GM18520 (cell line): ENCODE data around the gene SYVN1.
A peak's percentile ranks its signal among the peaks of the same experiment; 100 is the strongest.
"Not testable (repeated sequence)": the region's sequence is repeated elsewhere in the genome, so short reads cannot be mapped to it uniquely, and the experiment has no call there.

Experiments
- ATAC-seq: cut with Tn5 transposase; IDR thresholded peaks from one replicate; pipeline ENCODE4 v1.9.1; 2021; ENCODE audit not compliant: unreplicated experiment

Gene SYVN1

DNA sequence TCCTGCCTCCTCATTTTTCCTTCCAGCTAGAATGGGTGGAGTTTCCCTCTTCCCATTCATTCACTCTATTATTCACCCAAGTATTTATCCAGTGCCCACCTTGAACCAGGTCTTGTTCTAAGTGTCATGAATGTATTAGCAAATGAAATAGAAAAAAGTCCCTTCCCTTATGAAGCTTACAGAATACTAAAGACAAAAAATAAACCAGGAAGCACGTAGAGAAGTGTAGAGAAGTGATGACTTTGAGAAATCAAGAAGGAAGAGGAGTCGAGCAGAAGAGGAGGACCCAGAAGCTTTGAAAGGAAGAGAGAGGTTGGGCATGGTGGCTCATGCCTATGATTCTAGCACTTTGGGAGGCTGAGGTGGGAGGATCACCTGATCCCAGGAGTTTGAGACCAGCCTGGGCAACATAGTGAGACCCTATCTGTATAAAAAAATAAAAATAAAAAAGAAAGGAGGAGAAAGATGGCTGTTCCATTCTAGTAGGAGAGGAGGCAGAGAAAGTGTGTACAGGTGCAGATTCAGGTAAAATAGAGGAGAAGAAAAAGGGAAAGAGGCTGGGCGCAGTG, 17.1 kb upstream of the SYVN1 start:
- ATAC-seq = no peak

DNA sequence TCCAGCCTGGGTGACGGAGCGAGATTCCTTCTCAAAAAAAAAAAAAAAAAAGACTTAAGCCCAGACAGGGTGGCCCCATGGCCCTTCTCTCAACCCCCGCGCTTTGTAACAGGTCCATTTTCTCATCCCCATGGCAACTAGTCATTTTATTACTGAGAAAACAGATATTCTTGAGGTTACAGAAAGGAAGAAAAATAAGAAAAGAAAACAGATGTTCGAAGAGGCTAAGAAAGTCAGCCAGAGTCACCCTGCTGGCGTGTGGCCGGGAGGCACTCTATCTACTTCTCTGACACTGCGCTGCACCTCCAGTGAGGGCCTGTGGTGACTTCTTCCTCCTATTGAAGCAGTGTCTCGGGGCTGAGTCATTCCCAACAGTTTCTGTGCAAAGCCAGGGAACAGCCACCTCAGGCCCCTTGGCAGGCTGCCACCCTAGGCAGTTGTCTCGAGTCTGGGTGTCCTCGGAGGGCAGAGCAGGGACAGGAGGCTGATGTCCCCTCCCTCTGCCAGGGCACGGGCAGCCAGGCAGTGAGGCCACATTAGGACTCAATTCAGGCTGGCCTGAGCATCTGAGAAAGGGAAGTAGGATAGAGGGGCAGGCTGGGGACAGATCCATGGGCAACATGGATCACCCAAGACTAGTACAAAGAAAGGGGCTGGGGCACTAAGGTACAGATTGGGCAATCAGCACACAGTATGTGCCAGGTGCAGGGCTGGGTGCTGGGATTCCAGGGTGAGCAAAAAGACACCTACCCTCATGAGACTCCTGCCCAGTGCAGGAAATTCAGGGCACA, 16.4 kb upstream of the SYVN1 start:
- no peak for ATAC-seq

DNA sequence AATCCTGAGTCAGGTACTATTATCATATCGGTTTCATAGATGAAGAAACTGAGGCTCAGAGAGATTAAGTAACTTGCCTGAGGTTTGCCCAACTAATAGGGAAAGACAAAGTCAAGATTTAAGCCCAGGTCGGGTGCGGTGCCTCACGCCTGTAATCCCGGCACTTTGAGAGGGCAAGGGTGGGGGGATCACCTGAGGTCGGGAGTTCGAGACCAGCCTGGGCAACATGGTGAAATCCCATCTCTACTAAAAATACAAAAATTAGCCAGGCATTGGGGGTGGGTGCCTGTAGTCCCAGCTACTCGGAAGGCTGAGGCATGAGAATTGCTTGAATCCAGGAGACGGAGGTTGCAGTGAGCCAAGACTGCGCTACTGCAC, 15.8 kb upstream of the SYVN1 start:
- ATAC-seq = not testable (repeated sequence)

DNA sequence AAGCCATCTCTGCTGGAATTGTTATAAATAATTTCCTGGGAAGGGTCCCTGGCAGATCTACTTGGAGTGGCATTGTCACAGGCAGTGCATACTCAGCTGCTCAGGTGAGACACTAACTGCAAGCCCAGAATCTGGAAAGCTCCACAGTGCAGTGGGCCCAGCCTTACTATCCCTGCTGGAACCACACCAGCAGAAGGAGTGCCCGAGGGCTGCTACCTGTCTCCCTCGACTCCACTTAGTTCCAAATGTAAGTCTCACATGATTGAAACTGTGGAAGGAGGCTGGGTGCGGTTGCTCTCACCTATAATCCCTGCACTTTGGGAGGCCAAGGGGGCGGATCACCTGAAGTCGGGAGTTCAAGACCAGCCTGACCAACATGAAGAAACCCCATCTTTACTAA, 14.3 kb upstream of the SYVN1 start:
- ATAC-seq = no peak

DNA sequence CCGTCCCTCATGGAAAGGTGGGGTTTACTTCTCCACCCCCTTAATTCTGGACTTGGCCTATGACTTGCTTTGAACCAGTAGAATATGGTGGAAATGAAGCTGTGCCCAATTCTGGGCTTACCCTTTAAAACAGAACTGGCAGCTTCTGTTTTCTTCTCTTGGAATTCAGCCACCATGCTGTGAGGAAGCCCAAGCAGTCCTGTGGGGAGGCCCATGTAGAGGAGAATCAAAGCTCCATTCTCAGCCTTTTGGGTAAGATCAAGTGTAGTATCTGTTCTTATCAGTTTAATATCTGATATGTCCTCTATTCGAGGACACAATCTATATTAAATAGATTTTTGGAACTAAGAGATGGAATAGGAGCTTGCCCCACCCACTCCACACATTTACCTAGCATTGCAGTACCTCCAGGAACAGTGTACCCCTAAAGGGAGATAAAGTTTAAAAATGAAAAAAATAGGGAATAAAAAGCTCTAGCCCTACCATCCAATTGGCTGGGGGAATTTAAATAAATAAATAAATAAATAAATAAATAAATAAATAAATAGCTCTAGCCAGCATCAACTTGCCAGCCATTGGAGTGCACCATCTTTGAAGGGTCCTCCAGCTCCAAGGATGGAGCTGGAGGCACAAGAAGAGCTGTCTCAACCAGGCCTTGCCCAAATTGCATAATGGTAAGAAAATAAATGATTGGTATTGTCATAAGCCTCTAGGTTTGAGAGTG, 13.2 kb upstream of the SYVN1 start:
- no peak for ATAC-seq

DNA sequence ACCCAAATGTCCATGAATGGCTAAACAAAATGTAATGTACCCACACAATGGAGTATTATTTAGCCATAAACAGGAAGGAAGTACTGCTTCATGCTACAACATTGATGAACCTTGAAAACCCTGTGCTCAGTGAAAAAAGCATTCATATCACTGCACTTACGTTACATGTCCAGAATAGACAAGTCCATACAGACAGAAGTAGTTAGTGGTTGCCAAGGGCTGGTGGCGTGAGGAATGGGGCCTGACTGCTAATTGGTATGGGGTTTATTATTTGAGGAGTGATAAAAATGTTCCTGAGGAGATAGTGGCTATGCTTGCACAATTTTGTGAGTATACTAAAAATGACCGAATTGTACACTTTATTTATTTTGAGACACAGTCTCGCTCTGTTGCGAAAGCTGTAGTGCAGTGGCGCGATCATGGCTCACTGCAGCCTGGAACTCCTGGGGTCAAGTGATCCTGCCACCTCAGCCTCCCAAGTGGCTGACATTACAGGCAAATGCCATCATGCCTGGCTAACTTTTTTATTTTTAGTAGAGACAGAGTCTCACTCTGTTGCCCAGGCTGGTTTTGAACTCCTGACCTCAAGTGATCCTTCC, 7.7 kb upstream of the SYVN1 start:
- ATAC-seq = no peak

DNA sequence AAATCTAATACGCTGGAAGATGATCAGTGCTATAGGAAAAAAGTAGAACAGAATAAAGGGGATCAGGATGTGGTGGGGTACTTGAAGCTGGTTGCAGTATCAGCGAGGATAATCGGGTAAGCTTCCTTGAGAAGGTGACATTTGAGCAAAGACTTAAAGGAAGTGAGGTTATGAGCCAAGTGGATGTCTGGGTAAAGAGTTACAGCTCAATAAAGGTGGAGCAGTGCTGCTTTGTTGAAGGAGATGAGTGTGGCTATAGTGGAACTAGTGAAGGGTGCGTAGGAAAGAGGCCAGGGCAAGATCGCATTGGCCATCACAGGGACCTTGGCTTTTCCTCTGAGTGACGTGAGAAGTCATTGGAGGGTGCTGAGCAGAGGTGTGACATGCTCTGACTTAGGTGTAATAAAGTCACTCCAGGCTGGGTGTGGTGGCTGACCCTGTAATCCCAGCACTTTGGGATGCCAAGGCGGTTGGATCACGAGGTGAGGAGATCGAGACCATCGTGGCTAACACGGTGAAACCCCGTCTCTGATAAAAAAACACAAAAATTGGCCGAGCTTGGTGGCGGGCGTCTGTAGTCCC, 2.3 kb upstream of the SYVN1 start:
- no peak for ATAC-seq

DNA sequence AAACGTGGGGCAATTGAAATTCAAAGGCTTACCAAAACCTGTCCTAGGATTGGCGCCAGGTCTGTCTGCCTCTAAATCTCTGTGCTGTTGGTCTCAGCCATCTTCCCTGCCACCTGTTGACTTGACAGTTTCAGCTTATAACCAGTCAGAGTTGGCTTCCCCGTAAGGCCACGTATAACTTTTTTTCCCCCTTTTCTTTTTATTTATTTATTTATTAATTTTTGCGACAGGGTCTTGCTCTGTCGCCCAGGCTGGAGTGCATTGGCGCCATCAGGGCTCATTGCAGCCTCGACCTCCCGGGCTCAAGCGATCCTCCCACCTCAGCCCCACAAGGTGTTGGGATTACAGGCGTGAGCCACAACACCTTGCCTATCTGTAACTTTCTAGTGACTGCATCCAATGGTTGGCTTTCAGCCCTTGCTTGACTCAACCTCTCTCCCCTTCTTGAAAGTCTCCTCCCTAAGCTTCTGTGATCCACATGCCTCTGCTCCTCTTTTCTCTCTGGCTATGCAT, 1.4 kb upstream of the SYVN1 start:
- no peak for ATAC-seq

DNA sequence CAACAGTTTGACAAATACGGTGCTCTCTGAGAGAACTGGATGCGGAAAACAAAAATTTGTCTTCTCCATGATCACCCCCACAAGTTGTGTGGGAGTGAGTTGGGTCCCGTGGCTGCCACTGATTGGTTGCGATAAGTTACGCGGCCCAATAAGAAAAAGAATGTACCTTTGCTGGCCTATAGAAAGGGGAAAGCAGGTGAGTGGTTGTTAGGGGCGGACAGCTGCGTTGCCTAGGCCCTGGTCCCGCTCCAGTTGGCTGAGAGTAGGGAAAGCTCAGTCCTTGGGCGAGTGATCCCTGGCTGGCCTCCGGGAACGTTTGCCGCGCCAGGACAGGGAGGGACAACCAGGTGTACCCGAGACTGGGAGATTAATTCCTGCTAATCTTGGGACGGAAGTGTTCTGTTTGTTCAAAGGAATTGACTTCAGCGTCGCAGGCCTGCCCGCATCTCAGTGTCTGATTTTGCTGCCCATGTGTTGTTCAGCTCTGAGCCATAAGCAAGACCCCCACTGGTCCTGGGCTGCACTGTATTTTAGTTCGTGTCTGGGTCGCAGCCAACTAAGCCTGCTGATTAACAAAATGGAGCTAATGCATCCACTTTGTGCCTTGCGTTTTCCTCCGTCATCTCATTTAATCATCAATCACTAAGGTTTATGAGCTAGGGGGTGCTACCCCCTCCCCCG, 773 bp upstream of the SYVN1 start:
- peak; percentile 67 for ATAC-seq

DNA sequence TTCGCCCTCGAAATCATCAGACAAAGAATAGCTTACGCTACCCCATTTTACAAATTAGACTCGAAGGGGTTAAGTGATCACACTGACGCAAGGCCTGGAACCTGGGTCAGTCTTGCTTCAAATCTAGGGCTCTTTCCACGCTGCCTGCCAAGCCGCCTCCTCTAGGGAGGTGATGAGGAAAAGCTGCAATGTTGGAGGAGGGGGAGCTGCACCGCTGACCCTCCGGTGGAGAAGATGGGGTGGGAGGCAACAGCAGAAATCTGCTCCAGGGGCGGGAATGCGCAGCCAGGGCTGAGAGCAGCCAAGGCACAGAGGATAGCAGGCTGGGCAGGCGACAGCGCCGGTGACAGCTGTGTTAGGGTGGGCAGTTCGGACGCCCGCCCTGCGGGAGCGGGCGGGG, 595 bp downstream of the SYVN1 start:
- no peak for ATAC-seq

DNA sequence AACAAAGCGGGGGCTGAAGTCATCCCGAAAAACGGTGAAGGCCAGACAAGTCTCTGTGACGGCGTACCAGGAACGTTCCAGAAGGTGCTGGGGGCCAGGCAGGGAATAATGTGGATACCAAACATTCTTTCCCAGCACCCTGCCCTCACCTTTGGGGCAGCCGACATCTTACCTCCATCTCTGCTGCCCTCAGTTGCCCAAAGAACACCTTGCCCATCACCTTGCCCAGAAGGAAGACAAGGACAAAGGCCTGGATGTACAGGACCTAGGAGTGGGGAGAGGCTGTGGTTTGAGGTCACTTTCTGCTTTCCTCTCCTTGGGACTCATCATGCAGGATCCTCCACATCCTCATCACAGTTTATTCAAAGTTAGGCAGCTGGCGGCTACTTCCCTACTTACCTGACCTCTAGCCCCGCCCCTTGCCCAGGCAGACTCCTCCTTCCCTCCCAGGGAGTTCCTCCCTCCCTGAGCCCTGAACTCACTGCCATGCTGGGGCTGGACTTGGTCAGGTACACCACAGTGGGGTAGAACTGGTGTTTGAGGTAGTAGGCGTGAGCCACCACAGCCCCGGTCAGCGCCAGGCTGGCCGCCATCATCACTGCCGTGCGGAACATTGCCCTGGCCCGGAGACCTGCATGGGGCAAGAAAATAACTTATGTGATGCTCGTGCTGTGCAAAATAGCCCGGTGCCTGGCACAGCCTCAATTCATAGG, 1.2 kb downstream of the SYVN1 start:
- no peak for ATAC-seq

DNA sequence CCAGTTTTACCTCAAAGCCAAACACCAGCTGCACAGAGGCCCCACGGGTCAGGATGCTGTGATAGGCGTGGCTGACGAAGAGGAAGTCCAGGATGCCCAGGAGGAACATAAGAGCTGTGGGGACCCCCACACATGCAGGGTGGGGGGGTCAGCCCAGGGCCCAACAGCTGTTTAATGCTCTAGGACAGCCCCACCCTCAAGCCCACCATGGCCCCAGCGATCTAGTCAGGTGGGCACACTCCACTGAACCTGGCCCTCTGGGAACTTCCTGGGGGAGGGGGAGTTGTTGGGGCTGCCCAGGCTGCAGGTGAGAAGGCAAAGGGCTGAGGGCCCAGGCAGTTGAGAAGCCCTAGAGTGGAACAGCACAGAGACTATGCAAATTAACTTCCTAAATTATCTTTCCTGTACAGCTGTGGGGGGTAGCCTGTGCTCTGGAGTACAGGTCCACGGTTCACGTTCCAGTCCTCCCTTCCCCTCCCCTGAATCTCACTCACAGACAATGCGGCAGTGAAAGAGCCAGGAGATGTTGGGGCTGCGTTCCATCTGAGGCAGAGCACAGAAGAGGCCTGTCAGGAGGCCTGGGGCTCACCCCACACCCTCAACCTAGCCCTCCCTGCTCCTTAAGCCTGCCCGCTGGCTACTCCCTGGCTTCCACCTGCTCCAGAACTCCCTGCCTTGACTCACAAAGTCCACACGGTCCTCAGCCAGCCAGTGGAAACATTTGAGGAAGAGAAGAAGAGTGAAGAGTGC, 1.9 kb downstream of the SYVN1 start:
- ATAC-seq = no peak

DNA sequence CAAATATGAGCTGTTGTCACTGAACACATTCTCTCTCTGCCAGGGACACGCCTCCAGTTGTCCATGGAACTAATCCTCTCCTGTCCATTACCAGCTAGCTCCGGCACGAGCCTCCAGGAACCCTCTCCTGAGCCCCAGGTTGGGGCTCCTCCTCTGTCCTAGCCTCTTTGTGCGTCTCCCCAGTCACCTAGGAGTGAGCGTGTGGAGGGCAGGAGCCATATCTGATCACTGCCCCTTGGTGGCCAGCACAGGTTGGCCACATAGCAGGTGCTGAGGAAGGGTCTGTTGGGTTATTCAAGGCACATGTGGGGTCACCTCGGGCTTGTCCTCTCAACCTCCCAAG, 2.5 kb downstream of the SYVN1 start:
- ATAC-seq = no peak

DNA sequence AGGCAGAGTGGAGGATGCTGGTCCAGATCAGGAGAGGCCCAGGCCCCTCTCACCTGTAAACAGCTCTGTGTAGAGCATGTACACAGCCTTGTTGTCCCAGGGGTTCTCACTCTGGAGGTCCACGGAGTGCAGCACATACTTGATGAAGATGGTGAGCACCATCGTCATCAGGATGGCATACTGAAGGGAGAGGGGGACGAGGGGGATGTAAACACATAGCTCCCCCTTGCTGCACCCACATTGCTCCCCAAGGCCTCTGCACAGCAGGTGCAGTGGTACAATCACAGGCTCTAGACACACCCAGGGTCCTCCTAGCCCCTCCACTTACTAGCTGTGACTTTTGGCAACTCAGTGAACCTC, 2.9 kb downstream of the SYVN1 start:
- no peak for ATAC-seq

DNA sequence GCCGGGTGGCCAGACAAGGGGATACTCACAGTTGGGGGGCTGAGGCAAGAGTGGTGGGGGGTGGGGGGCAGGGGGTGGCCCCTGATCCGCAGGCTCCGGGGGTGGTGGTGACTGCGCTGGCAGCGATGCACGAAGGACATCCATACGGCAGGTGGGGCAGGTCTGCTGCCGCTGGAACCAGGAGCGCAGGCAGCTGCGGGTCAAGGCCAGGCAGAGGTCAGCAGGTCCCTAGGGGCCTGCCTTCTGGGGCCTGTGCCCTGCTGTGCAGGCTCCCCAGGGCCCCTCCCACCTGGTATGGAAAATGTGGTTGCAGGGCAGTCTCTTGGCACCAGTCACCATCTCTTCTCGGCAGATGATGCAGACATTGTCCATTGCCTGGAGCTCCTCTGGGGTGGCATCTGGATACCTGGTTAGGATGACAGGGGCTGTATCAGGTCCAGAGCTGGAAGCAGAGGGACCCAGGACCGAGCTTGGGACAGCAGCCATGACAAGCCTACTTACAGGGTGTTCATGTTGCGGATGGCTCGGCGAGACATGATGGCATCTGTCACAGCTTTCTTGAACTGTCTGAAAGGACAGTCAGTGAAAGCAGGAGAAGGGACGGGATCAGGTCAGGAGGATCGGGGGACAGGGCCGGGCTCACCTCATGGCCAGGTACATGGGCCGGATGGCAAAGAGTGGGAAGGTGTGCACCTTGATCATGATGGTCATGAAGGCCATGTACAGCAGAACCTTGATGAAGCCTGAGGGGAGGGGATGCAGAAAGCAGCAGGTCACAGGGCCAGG, 3.5 kb downstream of the SYVN1 start:
- no peak for ATAC-seq

DNA sequence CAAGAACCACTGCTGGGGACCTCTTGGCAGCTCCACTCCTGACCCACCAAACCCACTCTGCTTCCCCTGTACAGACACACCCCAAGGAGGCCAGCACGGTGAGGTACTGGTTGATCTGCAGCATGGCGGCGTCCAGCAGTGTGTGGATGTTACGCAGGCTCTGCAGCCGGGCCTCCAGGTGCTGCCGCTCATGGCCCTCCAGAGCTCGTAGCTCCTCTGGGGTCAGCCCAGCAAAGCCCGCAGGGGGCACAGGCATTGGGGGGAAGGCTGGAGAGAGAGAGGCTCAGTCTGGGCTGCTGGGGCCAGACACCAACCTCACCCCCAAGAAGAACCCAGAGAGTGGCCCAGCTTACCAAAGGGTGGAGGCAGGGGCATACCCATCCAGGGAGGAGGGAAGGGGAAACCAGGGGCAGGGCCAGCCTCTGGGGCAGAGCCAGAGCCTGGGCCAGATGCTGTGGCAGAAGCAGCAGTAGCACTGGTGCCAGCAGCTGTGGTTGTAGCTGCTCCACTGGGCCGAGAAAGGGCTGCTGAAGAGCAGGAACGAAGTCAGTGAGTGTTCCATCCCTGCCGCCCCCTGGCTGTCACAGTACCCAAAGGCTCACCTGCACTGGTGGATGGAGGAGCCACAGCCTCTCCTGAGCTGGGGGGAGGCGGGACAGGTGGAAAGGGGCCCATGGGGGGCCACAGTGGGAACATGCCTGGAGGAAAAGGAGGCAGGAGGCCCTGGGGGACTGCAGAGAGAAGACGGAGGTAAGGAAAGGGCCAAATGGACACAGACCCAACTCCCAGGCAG, 4.5 kb downstream of the SYVN1 start:
- ATAC-seq = no peak

DNA sequence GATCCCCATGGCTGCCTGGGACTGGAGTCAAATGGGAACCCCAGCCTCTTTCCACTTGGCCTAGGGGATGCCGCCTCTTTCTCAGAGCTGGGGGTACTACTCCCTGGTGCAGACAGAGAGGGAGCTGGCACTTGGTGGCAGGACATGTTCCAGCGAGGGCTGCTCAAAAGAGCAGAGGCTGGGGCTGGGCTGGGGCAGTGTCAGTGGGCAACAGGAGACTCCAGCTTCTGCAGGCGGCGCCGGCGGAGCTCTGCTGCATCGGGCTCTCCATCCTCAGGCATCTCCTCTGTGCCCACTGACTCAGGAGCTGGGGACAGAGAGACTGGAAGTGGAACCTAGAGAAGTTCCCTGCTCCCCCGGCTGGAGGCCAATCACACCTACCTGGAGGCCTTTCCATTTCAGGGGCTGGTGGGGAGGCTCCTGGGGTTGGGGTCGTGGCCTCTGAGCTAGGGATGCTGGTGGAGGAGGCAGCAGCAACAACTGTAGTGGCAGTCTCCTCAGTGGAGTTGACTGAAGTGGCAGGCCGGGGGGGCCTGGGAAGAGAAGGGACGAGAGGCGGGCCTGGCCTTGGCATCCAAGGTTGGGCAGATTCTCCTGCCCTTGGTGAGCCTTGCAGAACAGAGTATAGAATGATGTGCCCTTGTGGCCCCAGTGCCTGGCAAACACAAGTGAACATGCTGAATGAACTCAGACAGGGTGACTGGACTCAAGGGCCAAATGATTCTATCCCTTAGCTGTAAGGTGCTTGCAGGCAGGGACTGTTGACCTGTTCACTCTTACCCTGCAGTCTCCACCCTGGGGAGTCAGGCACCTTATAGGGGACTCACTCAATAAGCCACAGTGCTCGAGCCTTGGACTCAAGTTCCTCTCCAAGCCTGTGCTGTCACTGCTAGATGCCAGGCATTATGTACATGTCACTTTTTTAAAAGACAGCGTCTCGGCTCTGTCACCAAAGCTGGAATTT, 5.9 kb downstream of the SYVN1 start:
- no peak for ATAC-seq
